ENCODE data around the gene PTTG1. TPM values are rescaled to one million over a fixed set of nuclear protein-coding genes. Genes with fewer than 3 reads are reported as not detected.

PTTG1 gene
- total and polyA plus RNA-seq, 9 of the 15 experiments (the other 6 are each of a cell fraction or from before 2014, with no cell fraction given) = 193 to 1,088 (median 349) TPM

DNA sequence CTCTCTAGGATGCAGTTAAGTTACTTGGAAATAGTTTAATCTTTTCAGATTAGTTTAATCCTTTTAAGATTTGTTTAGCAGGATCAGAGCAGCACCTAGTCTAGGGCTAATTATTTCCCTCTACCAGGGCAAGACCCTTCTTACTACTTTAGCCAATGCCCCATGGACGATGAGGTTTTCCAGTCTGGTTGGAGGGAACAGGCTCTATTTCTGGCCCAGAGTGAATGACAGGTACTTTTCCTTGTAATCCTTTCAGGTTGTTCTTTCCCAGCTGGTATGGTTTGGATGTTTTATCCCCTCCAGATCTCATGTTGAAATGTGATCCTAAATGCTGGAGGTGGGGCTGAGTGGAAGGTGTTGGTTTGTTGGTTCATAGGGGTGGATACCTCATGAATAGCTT is 27.2 kb downstream of the PTTG1 start:
- TF ChIP-seq ZNF165 (CRISPR knock-in tag; IDR thresholded peaks at IDR 0.05; ENCODE audit: borderline replicate concordance) (no peak), BCL6 (CRISPR knock-in tag; IDR thresholded peaks at IDR 0.05) (no peak), KLF13 (tag; IDR thresholded peaks at IDR 0.05; ENCODE audit: borderline replicate concordance, low read depth) (no peak), ZNF699 (CRISPR knock-in tag; IDR thresholded peaks at IDR 0.05; ENCODE audit: insufficient replicate concordance) (no peak), CBX3 (IDR thresholded peaks at IDR 0.05; ENCODE audit: borderline replicate concordance in 1 of 2, low read length in 2 of 2) (no peak), SNRNP70 (optimal IDR thresholded peaks at IDR 0.05; ENCODE audit: low read depth, low read length) (no peak), XRCC4 (IDR thresholded peaks at IDR 0.05; ENCODE audit: extremely low read depth, insufficient read depth, insufficient read length) (no peak), MYC (IDR thresholded peaks at IDR 0.05; ENCODE audit: low read depth, low read length) (no peak), MYC (CRISPR knock-in tag; IDR thresholded peaks at IDR 0.05; ENCODE audit: borderline replicate concordance, low read depth) (no peak), CBX2 (IDR thresholded peaks at IDR 0.05; ENCODE audit: insufficient read depth, low read length, poor library complexity, severe bottlenecking) (no peak)
- TF ChIP-seq, protein P1, sequence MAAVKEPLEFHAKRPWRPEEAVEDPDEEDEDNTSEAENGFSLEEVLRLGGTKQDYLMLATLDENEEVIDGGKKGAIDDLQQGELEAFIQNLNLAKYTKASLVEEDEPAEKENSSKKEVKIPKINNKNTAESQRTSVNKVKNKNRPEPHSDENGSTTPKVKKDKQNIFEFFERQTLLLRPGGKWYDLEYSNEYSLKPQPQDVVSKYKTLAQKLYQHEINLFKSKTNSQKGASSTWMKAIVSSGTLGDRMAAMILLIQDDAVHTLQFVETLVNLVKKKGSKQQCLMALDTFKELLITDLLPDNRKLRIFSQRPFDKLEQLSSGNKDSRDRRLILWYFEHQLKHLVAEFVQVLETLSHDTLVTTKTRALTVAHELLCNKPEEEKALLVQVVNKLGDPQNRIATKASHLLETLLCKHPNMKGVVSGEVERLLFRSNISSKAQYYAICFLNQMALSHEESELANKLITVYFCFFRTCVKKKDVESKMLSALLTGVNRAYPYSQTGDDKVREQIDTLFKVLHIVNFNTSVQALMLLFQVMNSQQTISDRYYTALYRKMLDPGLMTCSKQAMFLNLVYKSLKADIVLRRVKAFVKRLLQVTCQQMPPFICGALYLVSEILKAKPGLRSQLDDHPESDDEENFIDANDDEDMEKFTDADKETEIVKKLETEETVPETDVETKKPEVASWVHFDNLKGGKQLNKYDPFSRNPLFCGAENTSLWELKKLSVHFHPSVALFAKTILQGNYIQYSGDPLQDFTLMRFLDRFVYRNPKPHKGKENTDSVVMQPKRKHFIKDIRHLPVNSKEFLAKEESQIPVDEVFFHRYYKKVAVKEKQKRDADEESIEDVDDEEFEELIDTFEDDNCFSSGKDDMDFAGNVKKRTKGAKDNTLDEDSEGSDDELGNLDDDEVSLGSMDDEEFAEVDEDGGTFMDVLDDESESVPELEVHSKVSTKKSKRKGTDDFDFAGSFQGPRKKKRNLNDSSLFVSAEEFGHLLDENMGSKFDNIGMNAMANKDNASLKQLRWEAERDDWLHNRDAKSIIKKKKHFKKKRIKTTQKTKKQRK (IDR thresholded peaks at IDR 0.05; ENCODE audit: borderline replicate concordance, low read depth, low read length) = no peak
- TF ChIP-seq, protein P2, sequence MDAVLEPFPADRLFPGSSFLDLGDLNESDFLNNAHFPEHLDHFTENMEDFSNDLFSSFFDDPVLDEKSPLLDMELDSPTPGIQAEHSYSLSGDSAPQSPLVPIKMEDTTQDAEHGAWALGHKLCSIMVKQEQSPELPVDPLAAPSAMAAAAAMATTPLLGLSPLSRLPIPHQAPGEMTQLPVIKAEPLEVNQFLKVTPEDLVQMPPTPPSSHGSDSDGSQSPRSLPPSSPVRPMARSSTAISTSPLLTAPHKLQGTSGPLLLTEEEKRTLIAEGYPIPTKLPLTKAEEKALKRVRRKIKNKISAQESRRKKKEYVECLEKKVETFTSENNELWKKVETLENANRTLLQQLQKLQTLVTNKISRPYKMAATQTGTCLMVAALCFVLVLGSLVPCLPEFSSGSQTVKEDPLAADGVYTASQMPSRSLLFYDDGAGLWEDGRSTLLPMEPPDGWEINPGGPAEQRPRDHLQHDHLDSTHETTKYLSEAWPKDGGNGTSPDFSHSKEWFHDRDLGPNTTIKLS (IDR thresholded peaks at IDR 0.05; ENCODE audit: borderline replicate concordance, low read depth) = no peak
- TF ChIP-seq, protein P3, sequence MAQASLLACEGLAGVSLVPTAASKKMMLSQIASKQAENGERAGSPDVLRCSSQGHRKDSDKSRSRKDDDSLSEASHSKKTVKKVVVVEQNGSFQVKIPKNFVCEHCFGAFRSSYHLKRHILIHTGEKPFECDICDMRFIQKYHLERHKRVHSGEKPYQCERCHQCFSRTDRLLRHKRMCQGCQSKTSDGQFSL (CRISPR knock-in tag; IDR thresholded peaks at IDR 0.05) = no peak
- TF ChIP-seq, protein P3 (tag; IDR thresholded peaks at IDR 0.05) = no peak
- in situ Hi-C loops (cut with MboI) (no loop called here), intact Hi-C loops (cut with micrococcal nuclease) (no loop called here)
- DNase-seq (ENCODE audit: extremely low read depth in 1 of 4, low spot score in 3 of 4) (no peak), FAIRE-seq (no peak), ATAC-seq (no peak)
- H2AFZ ChIP-seq (ENCODE audit: low read depth, low read length) = no peak overlapping the region
- H3K4me1 ChIP-seq (replicated peaks in 1 of 2; ENCODE audit: control insufficient read depth in 2 of 2, insufficient read depth in 2 of 2, low read length in 2 of 2) = no peaks in the 10 kb centered on the region
- H3K9me1 ChIP-seq (ENCODE audit: control insufficient read depth, insufficient read depth, low read length) = no peaks in the 10 kb centered on the region
- H3K79me2 ChIP-seq (ENCODE audit: control insufficient read depth, insufficient read depth, low read length) = no peaks in the 10 kb centered on the region
- H3K4me2 ChIP-seq (ENCODE audit: insufficient read depth, low read length) = no peak overlapping the region
- WGBS (ENCODE audit: insufficient coverage, low coverage, missing lambda C conversion rate) = 0% methylated on average over 1 of the region's 1 CpG
- ChIA-PET POLR2A (interaction anchor here (0.6 to 0.8 kb wide), 3 partner anchors 10 to 435 kb away, joined by 3 to 6 read pairs (median 3); no protein-coding TSS in a partner anchor), CTCF (ENCODE audit: low intra/inter-chr PET ratio) (no interaction called here)
- no peaks in the 10 kb centered on the region for H3K36me3 ChIP-seq (ENCODE audit: control insufficient read depth, insufficient read depth, low read length)
- no peak overlapping the region for H3K27ac ChIP-seq (ENCODE audit: extremely low read depth, low read depth, low read length)
- H3K4me3 ChIP-seq = no peak overlapping the region
- H4K20me1 ChIP-seq (replicated peaks; ENCODE audit: control insufficient read depth, insufficient read depth, low read length) = no peaks in the 10 kb centered on the region; the same call in 1 of the 2 replicates
- H3K27me3 ChIP-seq (ENCODE audit: control insufficient read depth in 2 of 2, insufficient read depth in 2 of 2, low read length in 2 of 2) = no peaks in the 10 kb centered on the region
- no peaks in the 10 kb centered on the region for H3K9me3 ChIP-seq (replicated peaks; ENCODE audit: control insufficient read depth, insufficient read depth, low read depth, low read length)
- no TSS peak for BruUV-seq (replicated peaks)
- no peak overlapping the region for H3K9ac ChIP-seq (ENCODE audit: insufficient read depth in 1 of 2, low read depth in 2 of 2, low read length in 2 of 2)

All from K562 (cell line).